H9 (cell line): ENCODE results near the gene SLC35B4. TPM values are rescaled to one million over a fixed set of nuclear protein-coding genes. Genes with fewer than 3 reads are reported as not detected.

ENCODE experiments used
- DNase-seq: peaks from one replicate; pipeline ENCODE4 v3.0.0-alpha.2; 2017
- H2AFZ ChIP-seq: one replicate; pipeline ENCODE4 v1.6.1; 2013; ENCODE audit warnings: mild to moderate bottlenecking, low read length, control low read depth, moderate library complexity
- H2AK5ac ChIP-seq: 2 replicates; pipeline ENCODE4 v1.6.1; 2013; ENCODE audit warnings: low read length, control low read depth, mixed read lengths; ENCODE audit not compliant: insufficient read length
- H2BK120ac ChIP-seq: one replicate; pipeline ENCODE4 v1.6.1; 2013; ENCODE audit warnings: low read depth, mild to moderate bottlenecking, low read length, control low read depth, inconsistent platforms; ENCODE audit not compliant: poor library complexity, severe bottlenecking
- H2BK12ac ChIP-seq: 2 replicates; pipeline ENCODE4 v1.6.1; 2013; ENCODE audit warnings: low read length, control low read depth, mixed read lengths, low read depth; ENCODE audit not compliant: insufficient read length
- H2BK15ac ChIP-seq: 2 replicates; pipeline ENCODE4 v1.6.1; 2013; ENCODE audit warnings: low read depth, low read length, control low read depth
- H2BK20ac ChIP-seq: one replicate; pipeline ENCODE4 v1.6.1; 2013; ENCODE audit warnings: low read depth, mild to moderate bottlenecking, low read length, control low read depth, inconsistent platforms; ENCODE audit not compliant: poor library complexity, severe bottlenecking
- H2BK5ac ChIP-seq: 2 replicates; pipeline ENCODE4 v1.6.1; 2013; ENCODE audit warnings: low read length, control low read depth, mixed read lengths; ENCODE audit not compliant: insufficient read length
- H3K14ac ChIP-seq: 2 replicates; pipeline ENCODE4 v1.6.1; 2013; ENCODE audit warnings: low read length, control low read depth; ENCODE audit not compliant: insufficient read depth
- H3K18ac ChIP-seq: 2 replicates; pipeline ENCODE4 v1.6.1; 2013; ENCODE audit warnings: low read depth, mild to moderate bottlenecking, mixed read lengths, low read length, control low read depth; ENCODE audit not compliant: insufficient read length
- H3K23ac ChIP-seq: 2 replicates; pipeline ENCODE4 v1.6.1; 2013; ENCODE audit warnings: low read length, control low read depth, mixed read lengths, low read depth; ENCODE audit not compliant: insufficient read length
- H3K23me2 ChIP-seq: 2 replicates; pipeline ENCODE4 v1.6.1; 2013; ENCODE audit warnings: low read depth, mild to moderate bottlenecking, mixed read lengths, low read length, control low read depth; ENCODE audit not compliant: insufficient read length, poor library complexity, severe bottlenecking
- H3K27ac ChIP-seq: 2 replicates; pipeline ENCODE4 v1.5.1; 2013; ENCODE audit warnings: low read length, control low read depth, mixed read lengths, low read depth; ENCODE audit not compliant: insufficient read length
- H3K27me3 ChIP-seq: 2 replicates; pipeline ENCODE4 v1.6.1; 2013; ENCODE audit warnings: low read length, control low read depth, inconsistent platforms; ENCODE audit not compliant: insufficient read depth
- H3K4ac ChIP-seq: 2 replicates; pipeline ENCODE4 v1.6.1; 2013; ENCODE audit warnings: low read depth, mild to moderate bottlenecking, control low read depth, inconsistent platforms, low read length, moderate library complexity
- H3K4me1 ChIP-seq: 2 replicates; pipeline ENCODE4 v1.6.1; 2013; ENCODE audit warnings: low read length, control low read depth, inconsistent platforms; ENCODE audit not compliant: insufficient read depth
- H3K4me2 ChIP-seq: 2 replicates; pipeline ENCODE4 v1.6.1; 2013; ENCODE audit warnings: low read length, control low read depth, mixed read lengths; ENCODE audit not compliant: insufficient read length, insufficient read depth
- H3K56ac ChIP-seq: 2 replicates; pipeline ENCODE4 v1.6.1; 2013; ENCODE audit warnings: low read depth, mild to moderate bottlenecking, mixed read lengths, low read length, control low read depth; ENCODE audit not compliant: insufficient read length
- H3K79me1 ChIP-seq: 2 replicates; pipeline ENCODE4 v1.6.1; 2013; ENCODE audit warnings: low read depth, mild to moderate bottlenecking, moderate library complexity, low read length, control low read depth, inconsistent platforms; ENCODE audit not compliant: insufficient read depth, poor library complexity, severe bottlenecking
- H3K79me2 ChIP-seq: 2 replicates; pipeline ENCODE4 v1.6.1; 2013; ENCODE audit warnings: low read length, control low read depth, inconsistent platforms; ENCODE audit not compliant: insufficient read depth
- H3K9ac ChIP-seq: 2 replicates; pipeline ENCODE4 v1.6.1; 2013; ENCODE audit warnings: low read length, control low read depth, mixed read lengths; ENCODE audit not compliant: insufficient read length; ENCODE audit errors: extremely low read depth
- H3K9me3 ChIP-seq: one replicate; pipeline ENCODE4 v1.6.1; 2013; ENCODE audit warnings: low read depth, low read length, inconsistent platforms; ENCODE audit not compliant: control insufficient read depth
- H3T11ph ChIP-seq: one replicate; pipeline ENCODE4 v1.6.1; 2013; ENCODE audit warnings: mild to moderate bottlenecking, low read length, control low read depth, inconsistent platforms
- H4K20me1 ChIP-seq: one replicate; pipeline ENCODE4 v1.6.1; 2013; ENCODE audit not compliant: control insufficient read depth, insufficient read length, insufficient read depth
- H4K5ac ChIP-seq: 2 replicates; pipeline ENCODE4 v1.6.1; 2013; ENCODE audit warnings: low read depth, mild to moderate bottlenecking, mixed read lengths, low read length, control low read depth; ENCODE audit not compliant: insufficient read length
- H4K8ac ChIP-seq: replicated peaks from 2 replicates; pipeline ENCODE4 v1.6.1; 2013; ENCODE audit warnings: low read length, control low read depth, mixed read lengths, low read depth; ENCODE audit not compliant: insufficient read length
- H4K91ac ChIP-seq: 2 replicates; pipeline ENCODE4 v1.6.1; 2013; ENCODE audit warnings: low read depth, mild to moderate bottlenecking, moderate library complexity, mixed read lengths, low read length, control low read depth; ENCODE audit not compliant: insufficient read length
- H3K27ac Mint-ChIP-seq, 3 experiments: 2 replicates in 2 of 3; 3 replicates in 1 of 3; pipeline ENCODE4 v1.8.0; 2020 to 2021; ENCODE audit warnings: mixed read lengths in 3 of 3, mild to moderate bottlenecking in 1 of 3, moderate library complexity in 1 of 3
- H3K27me3 Mint-ChIP-seq: 2 replicates; pipeline ENCODE4 v1.8.0; 2021; ENCODE audit warnings: low read depth, mild to moderate bottlenecking, moderate library complexity, mixed read lengths
- H3K36me3 Mint-ChIP-seq, 3 experiments: 2 replicates in 2 of 3; 3 replicates in 1 of 3; pipeline ENCODE4 v1.8.0; 2020 to 2021; ENCODE audit warnings: low read depth in 3 of 3, mixed read lengths in 3 of 3; ENCODE audit not compliant: insufficient read depth in 1 of 3
- H3K4me1 Mint-ChIP-seq, 2 experiments: 2 replicates each; pipeline ENCODE4 v1.8.0; 2020; ENCODE audit warnings: mixed read lengths in 2 of 2
- H3K4me3 Mint-ChIP-seq, 2 experiments: 2 replicates in 1 of 2; 3 replicates in 1 of 2; pipeline ENCODE4 v1.8.0; 2020 to 2021; ENCODE audit warnings: mild to moderate bottlenecking in 2 of 2, mixed read lengths in 2 of 2, moderate library complexity in 1 of 2
- H3K9me3 Mint-ChIP-seq, 2 experiments: 2 replicates in 1 of 2; 3 replicates in 1 of 2; pipeline ENCODE4 v1.8.0; 2020; ENCODE audit warnings: mild to moderate bottlenecking in 2 of 2, mixed read lengths in 2 of 2, moderate library complexity in 1 of 2
- CTCF ChIP-seq: fragments of 200-600 bp; sonication (generic); conservative IDR thresholded peaks from 3 replicates; pipeline ENCODE4 v1.8.0; 2021; ENCODE audit warnings: antibody characterized with exemption, mild to moderate bottlenecking
- WGBS: extraction: QIAGEN DNeasy Blood & Tissue Kit; methylation state at CpG from one replicate; pipeline ENCODE4 v1.1.7; 2013; ENCODE audit warnings: missing lambda C conversion rate, low lambda C conversion rate, mixed read lengths; ENCODE audit not compliant: insufficient read length; ENCODE audit errors: extremely low coverage; 5-methylcytosine and 5-hydroxymethylcytosine counted together
- total RNA-seq: library from RNA; stranded (reverse); gene quantifications from 2 replicates; pipeline ENCODE4 v1.2.1, GENCODE V29; 2021

Gene SLC35B4
- total RNA-seq, 1 experiment from 2014 or later, result 33.4 TPM

- H3K56ac ChIP-seq, result no peak overlapping the region
- H2BK20ac ChIP-seq, result no peak overlapping the region
- H2BK12ac ChIP-seq, result no peak overlapping the region
- H3K79me2 ChIP-seq, result no peaks in the 10 kb centered on the region; the same call in 1 of the 2 replicates
- TF ChIP-seq CTCF, result no peak
- H3T11ph ChIP-seq, result no peak overlapping the region
- no peaks in the 10 kb centered on the region for H3K4me1 Mint-ChIP-seq
- no peak overlapping the region for H3K27ac ChIP-seq
- no peak overlapping the region for H2BK120ac ChIP-seq
- H3K23ac ChIP-seq, result no peak overlapping the region
- H3K4ac ChIP-seq, result no peak overlapping the region
- no peaks in the 10 kb centered on the region; a peak in 1 of 7 replicates for H3K36me3 Mint-ChIP-seq
- WGBS, result no CpG with 5 or more reads among the region's 1 CpG
- no peaks in the 10 kb centered on the region for H3K4me1 ChIP-seq
- H2AFZ ChIP-seq, result no peak overlapping the region
- no peak overlapping the region for H4K91ac ChIP-seq
- no peak overlapping the region for H2BK15ac ChIP-seq
- peaks cover 0 to 3% of the 10 kb centered on the region in 2 experiments; a peak in 2 of 5 replicates for H3K9me3 Mint-ChIP-seq
- no peak overlapping the region for H3K14ac ChIP-seq
- H4K20me1 ChIP-seq, result no peaks in the 10 kb centered on the region
- no peak overlapping the region for H3K9ac ChIP-seq
- no peak overlapping the region for H3K4me2 ChIP-seq
- H2AK5ac ChIP-seq, result no peak overlapping the region
- peaks cover 5% of the 10 kb centered on the region for H3K27me3 Mint-ChIP-seq
- no peaks in the 10 kb centered on the region for H3K79me1 ChIP-seq
- no peak overlapping the region for H4K8ac ChIP-seq
- no peak overlapping the region for H3K27ac Mint-ChIP-seq
- DNase-seq, result no peak
- H3K4me3 Mint-ChIP-seq, result no peak overlapping the region
- no peak overlapping the region for H4K5ac ChIP-seq
- no peaks in the 10 kb centered on the region for H3K27me3 ChIP-seq
- no peak overlapping the region for H3K18ac ChIP-seq
- H3K23me2 ChIP-seq, result no peaks in the 10 kb centered on the region
- no peak overlapping the region for H2BK5ac ChIP-seq
- no peaks in the 10 kb centered on the region for H3K9me3 ChIP-seq
Measured at GRCh38 chr7:134332892-134333291, 16.2 kb upstream of the SLC35B4 start.
